Measurements from ENCODE around the gene ZNF83.

- TF ChIP-seq PATZ1 (CRISPR knock-in tag; IDR thresholded peaks at IDR 0.05; ENCODE audit: borderline replicate concordance): no peak
- TF ChIP-seq ZNF8 (CRISPR knock-in tag; IDR thresholded peaks at IDR 0.05): no peak
- TF ChIP-seq RARB (CRISPR knock-in tag; IDR thresholded peaks at IDR 0.05): no peak
- TF ChIP-seq OSR1 (CRISPR knock-in tag; IDR thresholded peaks at IDR 0.05): no peak
- no peak for TF ChIP-seq ESRRG (CRISPR knock-in tag; IDR thresholded peaks at IDR 0.05)
- TF ChIP-seq CREB5 (CRISPR knock-in tag; IDR thresholded peaks at IDR 0.05; ENCODE audit: low read depth): no peak
- TF ChIP-seq TOX (CRISPR knock-in tag; IDR thresholded peaks at IDR 0.05; ENCODE audit: borderline replicate concordance): no peak
- TF ChIP-seq ZFP30 (CRISPR knock-in tag; IDR thresholded peaks at IDR 0.05): no peak
- TF ChIP-seq ZNF70 (CRISPR knock-in tag; IDR thresholded peaks at IDR 0.05): no peak
- TF ChIP-seq ZFP3 (CRISPR knock-in tag; IDR thresholded peaks at IDR 0.05): no peak
- no peak for TF ChIP-seq PPARA (CRISPR knock-in tag; IDR thresholded peaks at IDR 0.05; ENCODE audit: borderline replicate concordance)
- TF ChIP-seq POU6F1 (CRISPR knock-in tag; IDR thresholded peaks at IDR 0.05; ENCODE audit: borderline replicate concordance, low read depth): no peak
- TF ChIP-seq BACH2 (CRISPR knock-in tag; IDR thresholded peaks at IDR 0.05; ENCODE audit: borderline replicate concordance): no peak
These were observed 45.9 kb downstream of the ZNF83 start for GRCh38 chr19:52592301-52592700.
